Omental fat pad (tissue), 4 donors: Measurements from ENCODE around the gene ACBD5. TPM values are rescaled to one million over a fixed set of nuclear protein-coding genes. Genes with fewer than 3 reads are reported as not detected.
A peak's percentile ranks its signal among the peaks of the same experiment; 100 is the strongest.

Experiments used
- ATAC-seq: fragments of 150-250 bp; one replicate; pipeline ENCODE4 v1.9.1; 2016; ENCODE audit warnings: mild to moderate bottlenecking, moderate library complexity; ENCODE audit not compliant: low FRiP score
- DNase-seq: peaks from one replicate; pipeline ENCODE4 v3.0.0-alpha.2; 2019; ENCODE audit warnings: low spot score
- total RNA-seq, 4 donors: library from RNA; depleted of rRNA; stranded (reverse); fragments of >200 nt; gene quantifications; one replicate each; pipeline ENCODE4 v1.1.0, GENCODE V29; 2016
- TF ChIP-seq, protein P1 (sequence below), 3 donors: fragments of 450-650 bp; IDR thresholded peaks; one replicate each; pipeline ENCODE4 v1.5.1; 2016 to 2017; ENCODE audit warnings: antibody characterized with exemption in 3 of 3, mild to moderate bottlenecking in 3 of 3, moderate library complexity in 2 of 3

Gene ACBD5
- total RNA-seq, 4 donors from 2014 or later, result 13.0 to 24.6 (median 19.2) TPM

DNA sequence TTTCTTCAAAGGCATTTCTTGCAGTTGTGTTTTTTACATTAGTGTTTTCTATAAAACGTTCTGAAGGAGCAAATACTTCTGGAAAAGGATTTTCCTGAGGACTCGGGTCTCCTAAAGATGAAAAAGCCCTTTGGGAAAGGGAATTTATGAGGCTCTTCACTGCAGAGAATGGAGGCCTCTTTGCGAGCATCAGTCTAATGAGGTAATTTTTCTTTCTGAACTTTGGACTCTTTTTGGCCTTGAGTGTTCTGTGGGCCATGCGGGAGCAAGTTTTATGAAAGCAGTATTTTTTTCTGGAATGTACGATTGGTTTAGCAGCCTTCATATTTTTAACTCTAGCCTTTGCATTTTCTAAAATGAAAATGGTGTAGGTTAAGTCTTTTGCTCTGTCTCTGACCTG is 6.4 kb upstream of the ACBD5 start:
- ATAC-seq (no peak), DNase-seq (no peak)
- TF ChIP-seq, protein P1, sequence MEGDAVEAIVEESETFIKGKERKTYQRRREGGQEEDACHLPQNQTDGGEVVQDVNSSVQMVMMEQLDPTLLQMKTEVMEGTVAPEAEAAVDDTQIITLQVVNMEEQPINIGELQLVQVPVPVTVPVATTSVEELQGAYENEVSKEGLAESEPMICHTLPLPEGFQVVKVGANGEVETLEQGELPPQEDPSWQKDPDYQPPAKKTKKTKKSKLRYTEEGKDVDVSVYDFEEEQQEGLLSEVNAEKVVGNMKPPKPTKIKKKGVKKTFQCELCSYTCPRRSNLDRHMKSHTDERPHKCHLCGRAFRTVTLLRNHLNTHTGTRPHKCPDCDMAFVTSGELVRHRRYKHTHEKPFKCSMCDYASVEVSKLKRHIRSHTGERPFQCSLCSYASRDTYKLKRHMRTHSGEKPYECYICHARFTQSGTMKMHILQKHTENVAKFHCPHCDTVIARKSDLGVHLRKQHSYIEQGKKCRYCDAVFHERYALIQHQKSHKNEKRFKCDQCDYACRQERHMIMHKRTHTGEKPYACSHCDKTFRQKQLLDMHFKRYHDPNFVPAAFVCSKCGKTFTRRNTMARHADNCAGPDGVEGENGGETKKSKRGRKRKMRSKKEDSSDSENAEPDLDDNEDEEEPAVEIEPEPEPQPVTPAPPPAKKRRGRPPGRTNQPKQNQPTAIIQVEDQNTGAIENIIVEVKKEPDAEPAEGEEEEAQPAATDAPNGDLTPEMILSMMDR (IDR thresholded peaks at IDR 0.05), result no peak

DNA sequence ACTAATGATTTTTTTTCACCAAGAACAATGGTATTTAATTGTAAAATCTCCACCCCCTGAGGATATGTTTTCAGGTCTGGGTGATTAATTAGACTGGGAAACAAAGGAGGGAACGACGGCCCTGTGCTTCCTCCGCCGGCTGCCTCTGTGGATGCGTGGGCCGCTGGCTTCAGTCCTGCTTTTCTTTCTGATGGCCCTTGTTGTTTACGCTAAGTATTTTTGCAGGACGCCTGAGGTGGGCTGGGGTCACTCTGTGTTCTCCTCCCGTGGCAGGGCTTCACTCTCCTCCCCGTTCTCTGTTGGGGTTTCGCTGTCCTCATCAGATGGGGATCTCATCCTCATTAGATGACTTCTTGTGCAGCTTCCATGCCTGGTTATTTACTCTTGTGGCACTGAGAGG is 5.2 kb upstream of the ACBD5 start:
- TF ChIP-seq, protein P1 (IDR thresholded peaks at IDR 0.05), result no peak
- no peak for ATAC-seq
- no peak for DNase-seq

DNA sequence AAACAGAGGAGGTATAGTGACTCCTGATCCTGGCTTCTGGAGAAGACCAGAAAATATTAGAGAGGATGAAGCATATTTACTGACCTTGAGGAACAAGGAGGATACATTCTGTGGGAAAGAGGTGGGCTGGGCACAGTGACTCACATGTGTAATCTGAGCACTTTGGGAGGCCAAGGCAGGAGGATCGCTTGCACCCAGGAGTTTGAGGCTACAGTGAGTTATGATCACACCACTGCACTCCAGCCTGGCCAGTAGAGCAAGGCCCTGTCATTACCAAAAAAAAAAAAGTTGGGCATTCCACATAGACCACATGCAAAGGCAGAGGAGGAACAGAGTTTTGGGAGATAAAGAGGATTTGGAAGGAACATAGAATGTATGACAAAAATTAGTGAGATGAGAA is 4.4 kb upstream of the ACBD5 start:
- no peak for DNase-seq
- TF ChIP-seq, protein P1 (IDR thresholded peaks at IDR 0.05), result no peak
- no peak for ATAC-seq

DNA sequence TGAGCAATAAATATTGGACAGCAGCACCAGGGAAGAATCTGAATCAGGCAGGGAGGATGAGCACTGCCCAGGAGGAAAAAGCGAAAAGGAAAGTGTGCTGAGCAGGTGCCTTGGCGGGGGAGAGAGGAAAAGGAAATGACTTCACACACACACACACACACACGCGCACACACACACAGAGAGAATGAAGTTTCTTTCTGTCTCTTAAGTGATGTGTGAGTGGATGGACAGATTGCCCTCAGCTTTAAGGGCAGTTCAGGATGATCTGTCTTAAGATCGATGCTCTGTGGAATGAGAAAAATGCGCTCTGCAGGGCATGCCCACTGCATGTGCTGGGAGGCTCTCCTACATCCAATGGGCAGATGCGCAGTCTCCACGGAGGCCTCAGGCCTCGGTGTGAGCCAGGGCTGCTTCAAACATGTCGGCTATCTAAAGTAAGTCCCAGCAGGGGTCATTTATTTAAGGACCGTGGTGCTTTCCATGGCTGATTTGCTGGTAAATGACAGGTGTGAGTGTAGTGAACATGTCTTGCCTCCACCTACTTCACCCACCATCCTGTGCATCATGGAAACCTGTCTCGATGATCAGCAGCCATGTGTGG is 2.5 kb upstream of the ACBD5 start:
- TF ChIP-seq, protein P1 (IDR thresholded peaks at IDR 0.05), result no peak
- DNase-seq (no peak), ATAC-seq (peak; percentile 47)

DNA sequence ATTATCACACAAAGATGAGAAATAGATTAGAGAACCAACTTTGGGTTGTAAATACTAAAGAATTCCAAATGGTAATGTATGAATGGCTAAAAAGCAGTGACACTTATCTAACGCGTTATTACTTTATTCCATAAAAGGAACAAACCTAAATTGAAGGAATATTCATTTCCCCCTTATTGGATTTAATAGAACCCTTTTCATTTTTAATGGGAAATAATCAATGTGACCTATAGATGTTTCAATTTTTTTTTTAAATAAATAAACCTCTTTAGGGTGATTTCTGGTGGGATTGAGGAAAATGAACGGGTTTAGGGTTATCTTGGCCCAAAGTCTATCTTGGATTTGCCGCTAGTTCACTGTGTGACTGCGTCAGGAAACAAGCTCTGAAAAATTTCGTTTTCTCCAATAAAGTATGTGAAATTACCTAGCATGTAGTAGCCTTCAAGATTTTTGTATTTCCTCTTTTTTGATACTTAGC is 1.9 kb upstream of the ACBD5 start:
- no peak for ATAC-seq
- no peak for DNase-seq
- TF ChIP-seq, protein P1 (IDR thresholded peaks at IDR 0.05), result no peak

DNA sequence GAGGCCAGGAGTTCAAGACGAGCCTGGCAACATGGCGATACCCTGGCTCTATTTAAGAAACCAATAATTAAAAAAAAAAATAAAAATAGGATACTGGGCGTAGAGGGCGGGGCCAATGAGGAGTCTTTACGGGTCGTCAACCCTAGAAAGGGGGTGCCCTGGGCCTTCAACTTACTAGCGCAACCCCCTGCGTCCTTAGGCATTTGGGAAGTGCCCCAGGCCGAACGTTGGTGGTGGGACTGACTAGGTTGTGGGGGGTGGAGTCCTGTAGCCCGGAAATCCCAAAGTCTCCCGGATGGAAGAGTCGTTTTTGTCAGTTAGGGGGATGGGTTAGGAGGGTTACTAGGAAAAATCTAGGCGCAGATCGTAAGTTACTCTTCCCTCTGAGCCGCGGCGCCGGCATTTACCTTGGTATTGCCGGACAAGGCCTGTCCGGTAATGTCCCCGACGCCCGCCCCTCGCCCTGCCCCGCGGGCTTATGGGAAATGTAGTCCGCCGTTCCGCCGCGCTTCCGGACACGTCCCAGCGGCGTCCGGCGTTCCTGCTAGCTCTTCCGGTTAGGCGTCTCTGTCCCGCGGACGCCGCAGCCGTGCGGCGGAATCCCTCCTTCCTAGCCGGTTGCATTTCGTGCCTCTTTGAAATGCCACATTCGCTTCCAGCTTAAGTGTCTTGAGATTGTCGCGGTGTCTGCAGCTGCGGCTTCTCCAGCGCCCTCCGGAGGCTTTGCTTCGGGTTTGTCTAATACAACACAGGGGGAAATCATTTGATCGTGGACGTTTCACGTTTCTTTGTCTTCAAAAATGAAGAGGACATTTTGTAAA is 1.3 kb upstream of the ACBD5 start:
- TF ChIP-seq, protein P1 (IDR thresholded peaks at IDR 0.05), result no peak
- DNase-seq, result peak; percentile 63
- ATAC-seq, result peak; percentile 91
